Endothelial cell of umbilical vein (primary cell): ENCODE measurements around the gene SBK1. TPM values are rescaled to one million over a fixed set of nuclear protein-coding genes. Genes with fewer than 3 reads are reported as not detected.

Experiments used
- BruUV-seq: library from RNA; stranded (reverse); fragments of 400-500 nt; replicated peaks from 2 replicates; lab custom pipeline; 2021; lab: Mats Ljungman, UMichigan
- CTCF ChIA-PET: fragments of 300-600, 350-600 bp; sonication (Branson Sonifier 250); formaldehyde crosslinking; loops from one replicate; lab custom pipeline; 2021; ENCODE audit warnings: antibody characterized with exemption, inconsistent platforms; lab: Charles Lee
- POLR2A ChIA-PET: fragments of 300-600, 350-600 bp; sonication (Branson Sonifier 250); formaldehyde crosslinking; loops from one replicate; lab custom pipeline; 2021; ENCODE audit warnings: antibody characterized with exemption, inconsistent platforms; lab: Charles Lee
- DNase-seq: peaks from one replicate; pipeline ENCODE4 v3.0.0-alpha.2; 2011; ENCODE audit warnings: low read depth, low spot score
- FAIRE-seq: peaks from 2 replicates; lab custom pipeline; 2011; peaks lifted over from hg19 to GRCh38; lab: Jason Lieb, UNC
- H2AFZ ChIP-seq: 2 replicates; pipeline ENCODE4 v1.6.0; 2012; ENCODE audit warnings: low read depth, low read length, control low read depth, inconsistent platforms
- H3K27ac ChIP-seq: 2 replicates; pipeline ENCODE4 v1.5.1; 2011; ENCODE audit warnings: low read depth, mild to moderate bottlenecking, control low read depth, low read length, moderate library complexity; ENCODE audit not compliant: insufficient read depth
- H3K27me3 ChIP-seq, 2 experiments: 2 replicates each; pipeline versions ENCODE4 v1.6.0 to v1.6.1; 2011; ENCODE audit warnings: low read length in 2 of 2, mixed read lengths in 1 of 2; ENCODE audit not compliant: control insufficient read depth in 2 of 2, insufficient read depth in 2 of 2
- H3K36me3 ChIP-seq, 2 experiments: 2 replicates in 1 of 2; 3 replicates in 1 of 2; pipeline ENCODE4 v1.5.1; 2011; ENCODE audit warnings: low read length in 2 of 2, mild to moderate bottlenecking in 1 of 2, moderate library complexity in 1 of 2; ENCODE audit not compliant: control insufficient read depth in 2 of 2, insufficient read depth in 2 of 2; ENCODE audit errors: extremely low read depth in 1 of 2
- H3K4me1 ChIP-seq: 3 replicates; pipeline ENCODE4 v1.5.1; 2011; ENCODE audit warnings: mild to moderate bottlenecking, low read length; ENCODE audit not compliant: control insufficient read depth, insufficient read depth; ENCODE audit errors: extremely low read depth
- H3K4me2 ChIP-seq: 2 replicates; pipeline ENCODE4 v1.6.1; 2011; ENCODE audit warnings: low read length, control low read depth, mixed read lengths; ENCODE audit not compliant: insufficient read depth
- H3K4me3 ChIP-seq, 3 experiments: fragments of 200-600 bp in 1 of 3; sonication (generic), shearing (Covaris generic) in 1 of 3; replicated peaks in 1 of 3; 2 replicates each; pipeline ENCODE4 v1.5.1; 2011 to 2016; ENCODE audit warnings: control low read depth in 3 of 3, low read length in 3 of 3, mild to moderate bottlenecking in 2 of 3, inconsistent platforms in 1 of 3, low read depth in 1 of 3, moderate library complexity in 1 of 3; ENCODE audit not compliant: insufficient read depth in 1 of 3
- H3K79me2 ChIP-seq: 2 replicates; pipeline ENCODE4 v1.6.0; 2012; ENCODE audit warnings: low read length, inconsistent platforms; ENCODE audit not compliant: control insufficient read depth, insufficient read depth
- H3K9ac ChIP-seq: replicated peaks from 2 replicates; pipeline ENCODE3; 2011; ENCODE audit warnings: low read length, control low read depth; ENCODE audit not compliant: insufficient read depth; ENCODE audit errors: extremely low read depth
- H3K9me1 ChIP-seq: replicated peaks from 3 replicates; pipeline ENCODE4 v1.6.0; 2011; ENCODE audit warnings: mild to moderate bottlenecking, low read length; ENCODE audit not compliant: control insufficient read depth, insufficient read depth; ENCODE audit errors: extremely low read depth
- H3K9me3 ChIP-seq: replicated peaks from 2 replicates; pipeline ENCODE4 v1.5.1; 2012; ENCODE audit warnings: low read length, inconsistent platforms; ENCODE audit not compliant: control insufficient read depth, insufficient read depth
- H4K20me1 ChIP-seq: replicated peaks from 2 replicates; pipeline ENCODE3; 2011; ENCODE audit warnings: mild to moderate bottlenecking, low read length; ENCODE audit not compliant: control insufficient read depth, insufficient read depth; ENCODE audit errors: extremely low read depth
- EZH2 ChIP-seq: IDR thresholded peaks from 2 replicates; pipeline ENCODE4 v1.6.1; 2012; ENCODE audit warnings: borderline replicate concordance, low read depth, mild to moderate bottlenecking, moderate library complexity, low read length, inconsistent platforms; ENCODE audit not compliant: severe bottlenecking
- GATA2 ChIP-seq: IDR thresholded peaks from 2 replicates; pipeline ENCODE4 v1.7.0; 2011; ENCODE audit warnings: low read depth, mild to moderate bottlenecking, moderate library complexity, mixed read lengths, low read length; ENCODE audit not compliant: insufficient read length, insufficient read depth
- POLR2A ChIP-seq: IDR thresholded peaks from 2 replicates; pipeline ENCODE4 v1.6.1; 2012; ENCODE audit warnings: low read depth, mild to moderate bottlenecking, control low read depth, low read length
- dilution Hi-C: fragments of 300-500 bp; cut with MboI; formaldehyde crosslinking; loops from one replicate; pipeline ENCODE4 v1.15.0; 2019; ENCODE audit warnings: low sequenced_read_pairs; ENCODE audit not compliant: extremely low pct_ligation_motif_present
- intact Hi-C: fragments of 100-400 bp; cut with micrococcal nuclease; formaldehyde crosslinking; loops from one replicate; pipeline ENCODE4 v1.10.0; 2022
- polyA plus RNA-seq, 4 experiments: library from polyadenylated mRNA; depleted of rRNA in 3 of 4; stranded (reverse) in 3 of 4; unstranded in 1 of 4; fragments of >200 nt; gene quantifications; 2 replicates each; pipeline versions ENCODE4 v1.2.1 to v1.2.3, GENCODE V29; 2011 to 2012; ENCODE audit warnings: missing spikeins in 1 of 4
- total RNA-seq: library from RNA; stranded (reverse); gene quantifications from 2 replicates; pipeline ENCODE4 v1.2.3, GENCODE V29; 2021
- TF ChIP-seq, protein P1 (sequence below), 2 donors: IDR thresholded peaks; 1 replicate in 1 of 2; 2 replicates in 1 of 2; pipeline ENCODE4 v1.5.1; 2011; ENCODE audit warnings: low read length in 2 of 2, mild to moderate bottlenecking in 2 of 2, moderate library complexity in 2 of 2, control low read depth in 1 of 2, inconsistent platforms in 1 of 2, low read depth in 1 of 2; ENCODE audit not compliant: insufficient read depth in 1 of 2; ENCODE audit errors: extremely low read depth in 1 of 2

Gene SBK1
- total and polyA plus RNA-seq, 2 donors (not counting 3 experiments of a cell fraction or from before 2014, with no cell fraction given): 0.19 to 0.51 TPM

- dilution Hi-C loops (no loop called here), intact Hi-C loops (no loop called here)
- Histone ChIP-seq H3K9me3 (no peaks in the 10 kb centered on the region), H3K9ac (no peak overlapping the region), H3K4me3 (no peak overlapping the region), H3K4me2 (no peak overlapping the region), H3K27ac (no peak overlapping the region), H3K36me3 (no peaks in the 10 kb centered on the region), H2AFZ (no peak overlapping the region), H3K79me2 (no peaks in the 10 kb centered on the region), H3K9me1 (no peaks in the 10 kb centered on the region), H3K27me3 (no peaks in the 10 kb centered on the region), H3K4me1 (no peaks in the 10 kb centered on the region), H4K20me1 (no peaks in the 10 kb centered on the region)
- no peak for DNase-seq
- no peak for FAIRE-seq
- BruUV-seq: no TSS peak
- TF ChIP-seq GATA2 (no peak), POLR2A (no peak), EZH2 (no peak)
- TF ChIP-seq, protein P1, sequence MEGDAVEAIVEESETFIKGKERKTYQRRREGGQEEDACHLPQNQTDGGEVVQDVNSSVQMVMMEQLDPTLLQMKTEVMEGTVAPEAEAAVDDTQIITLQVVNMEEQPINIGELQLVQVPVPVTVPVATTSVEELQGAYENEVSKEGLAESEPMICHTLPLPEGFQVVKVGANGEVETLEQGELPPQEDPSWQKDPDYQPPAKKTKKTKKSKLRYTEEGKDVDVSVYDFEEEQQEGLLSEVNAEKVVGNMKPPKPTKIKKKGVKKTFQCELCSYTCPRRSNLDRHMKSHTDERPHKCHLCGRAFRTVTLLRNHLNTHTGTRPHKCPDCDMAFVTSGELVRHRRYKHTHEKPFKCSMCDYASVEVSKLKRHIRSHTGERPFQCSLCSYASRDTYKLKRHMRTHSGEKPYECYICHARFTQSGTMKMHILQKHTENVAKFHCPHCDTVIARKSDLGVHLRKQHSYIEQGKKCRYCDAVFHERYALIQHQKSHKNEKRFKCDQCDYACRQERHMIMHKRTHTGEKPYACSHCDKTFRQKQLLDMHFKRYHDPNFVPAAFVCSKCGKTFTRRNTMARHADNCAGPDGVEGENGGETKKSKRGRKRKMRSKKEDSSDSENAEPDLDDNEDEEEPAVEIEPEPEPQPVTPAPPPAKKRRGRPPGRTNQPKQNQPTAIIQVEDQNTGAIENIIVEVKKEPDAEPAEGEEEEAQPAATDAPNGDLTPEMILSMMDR (IDR thresholded peaks at IDR 0.05; ENCODE audit: extremely low read depth in 1 of 2, insufficient read depth in 1 of 2, low read depth in 1 of 2, low read length in 2 of 2): no peak
- ChIA-PET POLR2A (no interaction called here), CTCF (interaction anchor here (0.8 to 2.3 kb wide), 3 partner anchors 9 to 40 kb away, joined by 3 to 17 read pairs (median 4); no protein-coding TSS in a partner anchor)
Observed at GRCh38 chr16:28318042-28318744, 25.9 kb downstream of the SBK1 start.
